C4-2B (cell line): Measurements from ENCODE around the gene USP34.

Source experiments
- H3K27ac ChIP-seq: fragments of 450-650 bp; 2 replicates; pipeline ENCODE4 v1.5.1; 2017
- ZFX ChIP-seq: fragments of 450-650 bp; IDR thresholded peaks from 2 replicates; pipeline ENCODE4 v1.6.1; 2017
- TF ChIP-seq, protein P1 (sequence below): fragments of 450-650 bp; conservative IDR thresholded peaks from 2 replicates; pipeline ENCODE4 v1.5.1; 2017; ENCODE audit warnings: mild to moderate bottlenecking

The USP34 gene

DNA sequence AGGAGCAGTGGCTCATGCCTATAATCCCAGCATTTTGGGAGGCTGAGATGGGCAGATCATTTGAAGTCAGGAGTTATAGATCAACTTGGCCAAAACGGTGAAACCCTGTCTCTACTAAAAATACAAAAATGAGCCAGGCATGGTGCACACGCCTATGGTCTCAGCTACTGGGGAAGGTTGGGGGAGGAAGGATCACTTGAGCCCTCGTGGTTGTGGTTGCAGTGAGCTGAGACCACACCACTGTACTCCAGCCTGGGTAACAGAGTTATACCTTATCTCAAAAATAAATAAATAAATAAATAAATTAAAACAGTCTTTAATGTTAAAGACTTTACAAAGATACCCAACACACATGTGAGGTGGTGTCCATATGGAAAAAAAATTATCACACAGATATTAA, 174.9 kb downstream of the USP34 start:
- TF ChIP-seq ZFX, result no peak
- TF ChIP-seq, protein P1, sequence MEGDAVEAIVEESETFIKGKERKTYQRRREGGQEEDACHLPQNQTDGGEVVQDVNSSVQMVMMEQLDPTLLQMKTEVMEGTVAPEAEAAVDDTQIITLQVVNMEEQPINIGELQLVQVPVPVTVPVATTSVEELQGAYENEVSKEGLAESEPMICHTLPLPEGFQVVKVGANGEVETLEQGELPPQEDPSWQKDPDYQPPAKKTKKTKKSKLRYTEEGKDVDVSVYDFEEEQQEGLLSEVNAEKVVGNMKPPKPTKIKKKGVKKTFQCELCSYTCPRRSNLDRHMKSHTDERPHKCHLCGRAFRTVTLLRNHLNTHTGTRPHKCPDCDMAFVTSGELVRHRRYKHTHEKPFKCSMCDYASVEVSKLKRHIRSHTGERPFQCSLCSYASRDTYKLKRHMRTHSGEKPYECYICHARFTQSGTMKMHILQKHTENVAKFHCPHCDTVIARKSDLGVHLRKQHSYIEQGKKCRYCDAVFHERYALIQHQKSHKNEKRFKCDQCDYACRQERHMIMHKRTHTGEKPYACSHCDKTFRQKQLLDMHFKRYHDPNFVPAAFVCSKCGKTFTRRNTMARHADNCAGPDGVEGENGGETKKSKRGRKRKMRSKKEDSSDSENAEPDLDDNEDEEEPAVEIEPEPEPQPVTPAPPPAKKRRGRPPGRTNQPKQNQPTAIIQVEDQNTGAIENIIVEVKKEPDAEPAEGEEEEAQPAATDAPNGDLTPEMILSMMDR, result no peak
- H3K27ac ChIP-seq, result no peak overlapping the region

DNA sequence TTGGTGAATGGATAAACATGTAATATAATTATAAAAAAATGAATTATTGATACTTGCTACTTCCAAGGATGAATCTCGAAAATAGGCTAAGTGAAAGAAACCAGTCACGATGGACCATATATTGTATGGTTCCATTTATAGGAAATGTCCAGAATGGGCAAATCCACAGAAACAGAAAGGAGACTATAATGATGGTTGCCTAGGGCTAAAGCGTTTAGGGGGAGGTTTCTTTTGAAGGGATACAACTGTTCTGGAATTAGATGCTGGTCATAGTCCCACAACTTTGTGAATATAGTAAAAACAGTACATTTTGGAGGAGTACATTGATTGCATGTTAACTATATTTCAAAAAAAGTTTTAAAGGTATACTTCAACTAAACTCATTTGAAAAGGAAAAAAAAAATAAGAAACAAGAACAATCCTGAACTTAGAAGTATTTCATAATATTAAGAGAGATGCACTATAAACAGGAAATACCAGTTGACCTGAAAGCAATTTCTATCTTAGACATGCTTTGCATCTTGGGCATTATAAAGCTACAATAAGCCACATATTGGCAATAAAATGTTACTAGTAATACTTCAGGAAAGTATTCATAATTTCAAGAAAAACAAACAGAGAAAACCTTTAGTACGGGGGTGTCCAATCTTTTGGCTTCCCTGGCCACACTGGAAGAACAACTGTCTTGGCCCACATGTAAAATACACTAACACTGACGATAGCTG, 178.9 kb downstream of the USP34 start:
- TF ChIP-seq ZFX, result no peak
- TF ChIP-seq, protein P1, result no peak
- no peak overlapping the region for H3K27ac ChIP-seq

DNA sequence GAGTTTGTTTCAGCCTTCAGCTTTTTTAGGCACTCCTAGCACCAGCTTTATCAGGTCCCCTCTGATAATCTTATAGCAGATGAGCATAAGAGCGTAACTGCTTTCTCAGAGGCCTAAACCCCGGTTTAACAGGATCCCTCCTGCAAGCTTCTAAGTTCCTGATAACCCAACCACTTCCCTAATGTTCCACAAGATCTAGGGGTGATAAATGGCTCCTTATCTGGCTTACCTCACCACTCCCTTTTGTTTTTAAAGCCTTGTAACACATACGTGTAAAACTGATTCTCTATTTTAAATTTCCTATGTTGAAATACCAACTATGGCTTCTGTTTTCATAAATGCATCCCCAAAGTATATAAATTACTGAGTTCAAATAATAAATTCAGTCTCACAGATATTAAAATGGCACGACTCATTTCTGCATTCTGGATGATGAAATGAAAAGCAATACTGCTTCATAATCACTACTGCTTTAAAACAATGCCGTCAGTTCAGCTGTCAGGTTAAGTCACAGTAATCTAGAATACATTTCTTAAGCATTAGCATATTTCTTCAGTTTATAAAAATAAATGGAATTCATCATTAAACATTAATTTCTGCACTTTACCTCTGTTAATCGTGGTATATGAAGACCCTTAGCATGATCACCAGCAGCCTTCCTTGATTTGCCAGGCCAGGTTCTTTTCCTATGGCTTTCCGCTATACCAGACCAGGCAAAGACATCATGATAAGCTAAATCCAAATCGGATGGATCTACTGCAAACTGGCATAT, 182.6 kb downstream of the USP34 start:
- H3K27ac ChIP-seq, result no peak overlapping the region
- TF ChIP-seq, protein P1, result no peak
- no peak for TF ChIP-seq ZFX

GRCh38 chr2:61287254-61287653, 183.6 kb downstream of the USP34 start:
- TF ChIP-seq, protein P1, result no peak
- TF ChIP-seq ZFX, result no peak
- no peak overlapping the region for H3K27ac ChIP-seq

DNA sequence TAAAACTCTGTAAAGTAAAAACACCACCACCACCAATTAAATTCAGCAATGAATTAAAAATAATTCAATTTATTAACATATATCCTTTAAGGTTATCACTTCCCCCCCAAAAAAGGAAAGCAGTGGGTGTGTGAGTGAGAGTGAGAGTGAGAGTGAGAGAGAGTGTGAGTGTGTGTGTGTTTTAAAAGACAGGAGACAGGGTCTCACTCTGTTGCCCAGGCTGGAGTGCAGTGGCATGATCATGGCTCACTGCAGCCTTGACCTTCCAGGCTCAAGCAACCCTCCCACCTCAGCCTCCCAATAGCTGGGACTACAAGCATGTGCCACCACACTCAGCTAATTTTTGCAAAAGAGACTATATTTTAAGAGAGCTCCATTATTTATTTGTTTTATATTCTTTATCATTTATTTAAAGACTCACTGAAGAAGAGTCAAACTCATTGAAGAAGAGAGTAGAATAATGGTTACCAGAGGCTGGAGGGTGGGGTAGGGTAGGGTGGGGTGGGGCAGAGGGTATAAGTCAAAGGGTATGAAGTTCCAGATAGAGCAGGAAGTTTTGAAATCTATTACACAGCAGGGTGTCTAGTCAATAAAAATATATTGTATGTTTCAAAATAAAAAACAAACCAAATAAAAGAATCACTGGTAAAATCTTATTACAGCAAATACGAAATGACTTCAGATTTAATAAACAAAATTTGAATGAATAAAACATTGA, 187.3 kb downstream of the USP34 start:
- no peak overlapping the region; the same call in 1 of the 2 replicates for H3K27ac ChIP-seq

GRCh38 chr2:61282104-61282590, 188.7 kb downstream of the USP34 start:
- no peak for TF ChIP-seq ZFX
- TF ChIP-seq, protein P1, result no peak
- peak overlapping the region; percentile 68 for H3K27ac ChIP-seq

More for the DNA sequence above, 187.3 kb downstream of the USP34 start:
- TF ChIP-seq, protein P1, result no peak
- TF ChIP-seq ZFX, result no peak

- H3K27ac ChIP-seq, result no peak overlapping the region; the same call in 1 of the 2 replicates
- no peak for TF ChIP-seq ZFX
- TF ChIP-seq, protein P1, result no peak
These were observed 189.6 kb downstream of the USP34 start for GRCh38 chr2:61281321-61281720.
